Thoracic aorta (tissue), 2 donors: Measurements from ENCODE around the gene RCAN1. TPM values are rescaled to one million over a fixed set of nuclear protein-coding genes. Genes with fewer than 3 reads are reported as not detected.

ENCODE experiments used
- ATAC-seq: fragments of 150-250 bp; one replicate; pipeline ENCODE4 v1.8.0; 2017; ENCODE audit warnings: low read depth; ENCODE audit not compliant: insufficient number of reproducible peaks, low FRiP score
- DNase-seq: peaks from one replicate; pipeline ENCODE4 v3.0.0-alpha.2; 2020; ENCODE audit warnings: low spot score
- H3K27ac ChIP-seq, 2 donors: fragments of 200-600 bp; sonication (generic); 1 replicate in 1 of 2; 2 replicates in 1 of 2; pipeline ENCODE4 v1.5.1; 2016; ENCODE audit warnings: mild to moderate bottlenecking in 2 of 2, moderate library complexity in 2 of 2
- H3K27me3 ChIP-seq: fragments of 200-600 bp; sonication (generic); replicated peaks from 2 replicates; pipeline ENCODE4 v1.6.0; 2016; ENCODE audit warnings: mild to moderate bottlenecking; ENCODE audit not compliant: insufficient read depth
- H3K36me3 ChIP-seq: fragments of 200-600 bp; sonication (generic); one replicate; pipeline ENCODE4 v1.5.1; 2016
- H3K4me1 ChIP-seq, 2 donors: fragments of 200-600 bp; sonication (generic); 1 replicate in 1 of 2; 2 replicates in 1 of 2; pipeline versions ENCODE4 v1.5.1 to v1.6.0; 2016; ENCODE audit warnings: low read depth in 2 of 2, mild to moderate bottlenecking in 1 of 2; ENCODE audit not compliant: control insufficient read depth in 1 of 2
- H3K4me3 ChIP-seq: fragments of 200-600 bp; sonication (generic); 2 replicates; pipeline ENCODE4 v1.5.1; 2016; ENCODE audit warnings: mild to moderate bottlenecking
- H3K9me3 ChIP-seq: fragments of 200-600 bp; sonication (generic); 2 replicates; pipeline ENCODE4 v1.5.1; 2016
- total RNA-seq, 2 donors: library from RNA; depleted of rRNA; stranded (reverse); fragments of >200 nt; gene quantifications; one replicate each; pipeline versions ENCODE4 v1.1.0 to v1.2.3, GENCODE V29; 2016
- TF ChIP-seq, protein P1 (sequence below): fragments of 200-600 bp; sonication (generic); IDR thresholded peaks from one replicate; pipeline ENCODE4 v1.5.1; 2019; ENCODE audit warnings: antibody characterized with exemption

Gene RCAN1
- total RNA-seq, 2 donors from 2014 or later: 39.3 to 45.2 TPM

DNA sequence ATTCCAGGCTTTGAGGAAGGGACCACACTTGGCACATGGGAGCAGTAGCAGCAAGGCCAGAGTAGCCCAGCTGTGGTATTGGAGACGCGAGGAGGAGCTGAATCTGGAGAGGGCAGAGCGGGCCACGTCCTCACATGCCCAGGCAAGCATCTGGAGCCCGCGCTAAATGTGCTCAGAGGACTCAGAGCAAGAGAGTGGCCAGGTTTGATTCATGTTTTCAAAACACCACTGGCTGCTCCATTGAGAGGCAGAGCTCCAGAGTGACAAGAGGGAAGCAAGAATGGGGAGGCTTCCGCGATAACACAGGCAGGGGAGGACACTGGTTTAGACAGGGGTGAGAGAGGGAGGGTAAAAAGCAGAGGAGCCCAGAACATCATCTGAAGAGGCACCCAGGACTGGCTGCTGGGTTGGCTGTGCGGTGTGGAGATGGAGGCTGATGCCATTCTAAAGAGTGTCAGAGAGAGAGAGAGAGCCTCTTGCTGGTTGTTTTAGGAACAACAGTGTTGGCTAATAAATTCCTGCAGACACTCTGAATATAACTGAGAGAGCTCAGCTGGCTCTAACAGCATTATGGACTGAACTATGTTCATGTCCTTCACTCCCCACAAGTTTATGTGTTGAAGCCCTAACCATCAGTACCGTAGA lies 32.3 kb downstream of the RCAN1 start:
- Histone ChIP-seq H3K4me3 (no peak overlapping the region), H3K27me3 (no peaks in the 10 kb centered on the region), H3K4me1 (peaks cover 6 to 56% of the 10 kb centered on the region in 2 donors), H3K9me3 (no peaks in the 10 kb centered on the region), H3K36me3 (no peaks in the 10 kb centered on the region), H3K27ac (peak overlapping the region; percentile 47 to 48)
- TF ChIP-seq, protein P1, sequence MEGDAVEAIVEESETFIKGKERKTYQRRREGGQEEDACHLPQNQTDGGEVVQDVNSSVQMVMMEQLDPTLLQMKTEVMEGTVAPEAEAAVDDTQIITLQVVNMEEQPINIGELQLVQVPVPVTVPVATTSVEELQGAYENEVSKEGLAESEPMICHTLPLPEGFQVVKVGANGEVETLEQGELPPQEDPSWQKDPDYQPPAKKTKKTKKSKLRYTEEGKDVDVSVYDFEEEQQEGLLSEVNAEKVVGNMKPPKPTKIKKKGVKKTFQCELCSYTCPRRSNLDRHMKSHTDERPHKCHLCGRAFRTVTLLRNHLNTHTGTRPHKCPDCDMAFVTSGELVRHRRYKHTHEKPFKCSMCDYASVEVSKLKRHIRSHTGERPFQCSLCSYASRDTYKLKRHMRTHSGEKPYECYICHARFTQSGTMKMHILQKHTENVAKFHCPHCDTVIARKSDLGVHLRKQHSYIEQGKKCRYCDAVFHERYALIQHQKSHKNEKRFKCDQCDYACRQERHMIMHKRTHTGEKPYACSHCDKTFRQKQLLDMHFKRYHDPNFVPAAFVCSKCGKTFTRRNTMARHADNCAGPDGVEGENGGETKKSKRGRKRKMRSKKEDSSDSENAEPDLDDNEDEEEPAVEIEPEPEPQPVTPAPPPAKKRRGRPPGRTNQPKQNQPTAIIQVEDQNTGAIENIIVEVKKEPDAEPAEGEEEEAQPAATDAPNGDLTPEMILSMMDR: peak; percentile 46
- DNase-seq: no peak
- peak; percentile 70 for ATAC-seq

DNA sequence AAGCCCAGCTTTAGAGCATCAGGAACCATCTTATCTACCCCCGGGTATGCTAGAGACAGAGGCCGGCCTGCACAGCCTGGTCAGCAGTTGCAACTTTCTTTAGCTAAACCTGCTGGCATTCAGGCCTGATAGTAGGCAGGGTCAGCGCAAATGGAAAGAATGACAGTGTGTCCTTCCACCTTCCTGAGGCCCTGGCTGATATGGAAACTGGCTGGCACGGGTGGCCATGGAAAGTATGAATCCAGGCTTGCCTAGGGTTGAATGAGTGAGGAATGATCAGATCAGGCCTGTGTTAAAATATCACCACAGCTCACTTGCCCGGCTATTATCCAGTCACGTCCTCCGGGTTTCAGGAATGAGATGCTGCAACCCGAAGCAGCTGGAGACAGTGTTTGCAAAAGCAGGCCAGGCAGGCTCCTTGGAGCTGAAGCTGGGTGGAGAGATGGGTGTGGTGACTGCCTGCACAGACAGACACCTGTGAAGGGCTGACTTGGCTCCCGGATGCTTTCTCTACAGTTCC lies 34.7 kb downstream of the RCAN1 start:
- Histone ChIP-seq H3K36me3 (no peaks in the 10 kb centered on the region), H3K4me3 (no peak overlapping the region), H3K9me3 (no peaks in the 10 kb centered on the region), H3K27me3 (no peaks in the 10 kb centered on the region), H3K27ac (peak overlapping the region; percentile 48 to 52), H3K4me1 (peaks cover 19 to 76% of the 10 kb centered on the region in 2 donors)
- ATAC-seq (no peak), DNase-seq (no peak)
- TF ChIP-seq, protein P1: no peak

DNA sequence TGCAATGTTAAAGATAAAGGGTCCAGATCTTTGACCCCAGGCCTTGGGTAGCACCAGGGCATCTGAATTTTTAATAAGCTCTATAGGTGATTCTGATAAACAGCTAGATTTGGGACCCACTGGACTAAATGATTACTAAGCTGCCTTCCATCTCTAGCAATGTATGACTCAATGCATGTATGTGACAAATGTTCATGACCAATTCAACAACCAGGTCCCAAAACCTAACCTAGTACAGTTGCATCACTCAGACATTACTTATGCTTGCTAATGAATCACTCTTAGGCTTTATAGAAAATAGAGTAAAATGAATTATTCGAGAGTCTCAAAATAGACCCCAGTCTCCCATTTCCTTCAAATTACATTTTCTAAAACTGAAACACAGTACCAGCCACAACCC lies 35.5 kb downstream of the RCAN1 start:
- ATAC-seq (no peak), DNase-seq (no peak)
- peak overlapping the region; percentile 48 to 52 for H3K27ac ChIP-seq
- H3K4me1 ChIP-seq: peaks cover 18 to 76% of the 10 kb centered on the region in 2 donors
- no peaks in the 10 kb centered on the region for H3K9me3 ChIP-seq
- H3K4me3 ChIP-seq: no peak overlapping the region
- H3K27me3 ChIP-seq: no peaks in the 10 kb centered on the region
- TF ChIP-seq, protein P1: no peak
- no peaks in the 10 kb centered on the region for H3K36me3 ChIP-seq

DNA sequence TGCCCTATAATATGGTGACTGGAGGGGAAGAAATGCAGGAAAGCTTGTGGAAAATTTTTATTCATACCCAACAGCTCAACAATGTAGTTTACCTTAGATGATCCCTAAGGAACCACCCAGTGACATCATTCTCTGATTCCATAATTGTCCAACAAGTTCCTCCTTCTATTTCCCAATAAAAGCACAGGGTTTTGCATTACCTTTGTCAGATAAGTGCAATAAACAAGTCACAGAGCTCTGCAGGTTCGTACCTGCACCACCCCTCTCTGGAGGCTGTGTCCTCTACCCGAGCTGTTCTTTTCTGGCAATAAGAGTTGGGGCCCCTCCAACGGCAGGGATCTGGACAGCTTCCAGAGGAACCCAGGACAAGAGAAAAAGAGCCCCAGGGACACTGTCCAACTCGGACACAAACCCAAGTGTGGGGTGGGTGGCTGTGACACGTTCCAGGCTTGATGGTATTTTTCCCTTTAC lies 38.8 kb downstream of the RCAN1 start:
- H3K27ac ChIP-seq: peak overlapping the region; percentile 27 to 62
- ATAC-seq: peak; percentile 79
- peaks cover 16 to 43% of the 10 kb centered on the region in 2 donors for H3K4me1 ChIP-seq

More for the DNA sequence above, 38.8 kb downstream of the RCAN1 start:
- peak overlapping the region; percentile 23 for H3K4me3 ChIP-seq
- TF ChIP-seq, protein P1: no peak
- no peaks in the 10 kb centered on the region for H3K9me3 ChIP-seq
- DNase-seq: no peak
- H3K27me3 ChIP-seq: no peaks in the 10 kb centered on the region
- no peaks in the 10 kb centered on the region for H3K36me3 ChIP-seq
